IMR-90 (cell line): ENCODE measurements around the gene GRM4. TPM values are rescaled to one million over a fixed set of nuclear protein-coding genes. Genes with fewer than 3 reads are reported as not detected.

ENCODE experiments used
- ATAC-seq: fragments of 200-7000 bp; cut with Tn5 transposase; 2 replicates; pipeline ENCODE4 v1.9.1; 2020; ENCODE audit warnings: low read depth, mild to moderate bottlenecking, moderate library complexity
- BruUV-seq: library from RNA; stranded (reverse); fragments of 400-500 nt; replicated peaks from 2 replicates; lab custom pipeline; 2021; lab: Mats Ljungman, UMichigan
- CTCF ChIA-PET: fragments of 300-600 bp; formaldehyde crosslinking; extraction: SDS; loops from one replicate; lab custom pipeline; 2021; ENCODE audit warnings: antibody characterized with exemption; lab: Yijun Ruan, JAX
- POLR2A ChIA-PET: fragments of 300-600 bp; sonication (Branson Sonifier 250); formaldehyde crosslinking; loops from one replicate; lab custom pipeline; 2022; ENCODE audit warnings: antibody characterized with exemption; ENCODE audit not compliant: unreplicated experiment; lab: Charles Lee
- DNase-seq: peaks from one replicate; pipeline ENCODE4 v3.0.0; 2013
- H2AFZ ChIP-seq: replicated peaks from 2 replicates; pipeline ENCODE3; 2013; ENCODE audit warnings: low read length, mild to moderate bottlenecking; ENCODE audit not compliant: poor library complexity
- H2AK5ac ChIP-seq: 2 replicates; pipeline ENCODE4 v1.6.1; 2013; ENCODE audit warnings: low read depth, low read length, inconsistent platforms
- H2AK9ac ChIP-seq: replicated peaks from 2 replicates; pipeline ENCODE3; 2013; ENCODE audit warnings: mild to moderate bottlenecking, low read depth, low read length, moderate library complexity; ENCODE audit not compliant: poor library complexity
- H2BK120ac ChIP-seq: 2 replicates; pipeline ENCODE4 v1.6.1; 2013; ENCODE audit warnings: low read depth, low read length, inconsistent platforms
- H2BK15ac ChIP-seq: 3 replicates; pipeline ENCODE4 v1.6.1; 2013; ENCODE audit warnings: low read depth, low read length, inconsistent platforms
- H2BK20ac ChIP-seq: 2 replicates; pipeline ENCODE4 v1.6.1; 2013; ENCODE audit warnings: low read depth, mild to moderate bottlenecking, inconsistent platforms, low read length, moderate library complexity
- H2BK5ac ChIP-seq: 2 replicates; pipeline ENCODE4 v1.6.1; 2013; ENCODE audit warnings: mild to moderate bottlenecking, low read depth, low read length, inconsistent platforms; ENCODE audit not compliant: poor library complexity, severe bottlenecking
- H3K14ac ChIP-seq: replicated peaks from 2 replicates; pipeline ENCODE4 v1.6.1; 2013; ENCODE audit warnings: low read depth, low read length, inconsistent platforms
- H3K18ac ChIP-seq: 2 replicates; pipeline ENCODE4 v1.6.1; 2013; ENCODE audit warnings: low read depth, low read length, control low read depth
- H3K23ac ChIP-seq: 2 replicates; pipeline ENCODE4 v1.6.1; 2013; ENCODE audit warnings: low read depth, low read length, inconsistent platforms
- H3K27ac ChIP-seq: 2 replicates; pipeline ENCODE4 v1.5.1; 2013; ENCODE audit warnings: mild to moderate bottlenecking, control low read depth, low read length; ENCODE audit not compliant: insufficient read depth
- H3K27me3 ChIP-seq: 2 replicates; pipeline ENCODE4 v1.6.1; 2013; ENCODE audit warnings: low read length; ENCODE audit not compliant: control insufficient read depth, insufficient read depth
- H3K36me3 ChIP-seq: 2 replicates; pipeline ENCODE4 v1.6.1; 2013; ENCODE audit warnings: low read length, mixed read lengths; ENCODE audit not compliant: control insufficient read depth, insufficient read depth
- H3K4ac ChIP-seq: 2 replicates; pipeline ENCODE4 v1.6.1; 2013; ENCODE audit warnings: low read depth, low read length, inconsistent platforms
- H3K4me1 ChIP-seq: 2 replicates; pipeline ENCODE4 v1.6.1; 2013; ENCODE audit warnings: low read length, mixed read lengths; ENCODE audit not compliant: control insufficient read depth, insufficient read depth
- H3K4me2 ChIP-seq: 2 replicates; pipeline ENCODE4 v1.6.1; 2013; ENCODE audit warnings: low read depth, mild to moderate bottlenecking, control low read depth, low read length, moderate library complexity
- H3K4me3 ChIP-seq: 2 replicates; pipeline ENCODE4 v1.5.1; 2013; ENCODE audit warnings: low read depth, mild to moderate bottlenecking, control low read depth, low read length, moderate library complexity; ENCODE audit not compliant: insufficient read depth
- H3K56ac ChIP-seq: 2 replicates; pipeline ENCODE4 v1.6.1; 2013; ENCODE audit warnings: low read length, inconsistent platforms; ENCODE audit not compliant: insufficient read depth; ENCODE audit errors: extremely low read depth
- H3K79me1 ChIP-seq, 2 experiments: 2 replicates each; pipeline ENCODE4 v1.6.1; 2013; ENCODE audit warnings: low read length in 2 of 2, inconsistent platforms in 1 of 2, low read depth in 1 of 2
- H3K9ac ChIP-seq: 2 replicates; pipeline ENCODE4 v1.6.1; 2013; ENCODE audit warnings: low read depth, low read length, control low read depth
- H3K9me1 ChIP-seq: 2 replicates; pipeline ENCODE4 v1.6.1; 2013; ENCODE audit warnings: low read length, inconsistent platforms; ENCODE audit not compliant: insufficient read depth
- H3K9me3 ChIP-seq: 2 replicates; pipeline ENCODE4 v1.6.1; 2013; ENCODE audit warnings: low read length; ENCODE audit not compliant: control insufficient read depth, insufficient read depth
- H4K20me1 ChIP-seq: 2 replicates; pipeline ENCODE4 v1.6.1; 2013; ENCODE audit warnings: low read length, inconsistent platforms; ENCODE audit not compliant: insufficient read depth
- H4K5ac ChIP-seq: 2 replicates; pipeline ENCODE4 v1.6.1; 2013; ENCODE audit warnings: mild to moderate bottlenecking, low read depth, low read length, control low read depth
- H4K8ac ChIP-seq, 2 experiments: 2 replicates each; pipeline ENCODE4 v1.6.1; 2013; ENCODE audit warnings: low read depth in 2 of 2, low read length in 2 of 2, control low read depth in 1 of 2, inconsistent platforms in 1 of 2
- H4K91ac ChIP-seq: 2 replicates; pipeline ENCODE4 v1.6.1; 2013; ENCODE audit warnings: low read depth, low read length, inconsistent platforms; ENCODE audit not compliant: insufficient read depth
- MXI1 ChIP-seq: IDR thresholded peaks from 2 replicates; pipeline ENCODE4 v1.6.1; 2012; ENCODE audit warnings: low read depth, mild to moderate bottlenecking, low read length, moderate library complexity, borderline replicate concordance
- WGBS, 2 experiments: methylation state at CpG; one replicate each; pipeline versions ENCODE4 v1.1.5 to v1.1.7; 2013; ENCODE audit warnings: missing lambda C conversion rate in 2 of 2; ENCODE audit not compliant: insufficient read length in 1 of 2; ENCODE audit errors: extremely low coverage in 2 of 2; 5-methylcytosine and 5-hydroxymethylcytosine counted together
- dilution Hi-C: fragments of 300-500 bp; cut with HindIII; formaldehyde crosslinking; loops from one replicate; pipeline ENCODE4 v1.14.3; 2018; ENCODE audit warnings: low sequenced_read_pairs; ENCODE audit not compliant: unreplicated experiment
- in situ Hi-C: fragments of 300-500 bp; cut with MboI; formaldehyde crosslinking; loops from 3 replicates; pipeline ENCODE4 v1.14.3; 2019; ENCODE audit warnings: low sequenced_read_pairs, inconsistent platforms, mixed read lengths
- intact Hi-C: fragments of 100-400 bp; cut with micrococcal nuclease; formaldehyde crosslinking; loops from 2 replicates; pipeline ENCODE4 v1.10.0; 2022
- polyA plus RNA-seq, 3 experiments: library from polyadenylated mRNA; depleted of rRNA; stranded (reverse); fragments of >200 nt; gene quantifications; 2 replicates each; pipeline ENCODE4 v1.2.3, GENCODE V29; 2012; ENCODE audit warnings: low replicate concordance in 1 of 3
- total RNA-seq: library from RNA; depleted of rRNA; stranded (reverse); fragments of >200 nt; gene quantifications from 2 replicates; pipeline ENCODE4 v1.2.3, GENCODE V29; 2012

GRM4 gene
- total and polyA plus RNA-seq, 2 of the 4 experiments (the other 2 are of a cell fraction), result 0.02 TPM; not detected in 1

DNA sequence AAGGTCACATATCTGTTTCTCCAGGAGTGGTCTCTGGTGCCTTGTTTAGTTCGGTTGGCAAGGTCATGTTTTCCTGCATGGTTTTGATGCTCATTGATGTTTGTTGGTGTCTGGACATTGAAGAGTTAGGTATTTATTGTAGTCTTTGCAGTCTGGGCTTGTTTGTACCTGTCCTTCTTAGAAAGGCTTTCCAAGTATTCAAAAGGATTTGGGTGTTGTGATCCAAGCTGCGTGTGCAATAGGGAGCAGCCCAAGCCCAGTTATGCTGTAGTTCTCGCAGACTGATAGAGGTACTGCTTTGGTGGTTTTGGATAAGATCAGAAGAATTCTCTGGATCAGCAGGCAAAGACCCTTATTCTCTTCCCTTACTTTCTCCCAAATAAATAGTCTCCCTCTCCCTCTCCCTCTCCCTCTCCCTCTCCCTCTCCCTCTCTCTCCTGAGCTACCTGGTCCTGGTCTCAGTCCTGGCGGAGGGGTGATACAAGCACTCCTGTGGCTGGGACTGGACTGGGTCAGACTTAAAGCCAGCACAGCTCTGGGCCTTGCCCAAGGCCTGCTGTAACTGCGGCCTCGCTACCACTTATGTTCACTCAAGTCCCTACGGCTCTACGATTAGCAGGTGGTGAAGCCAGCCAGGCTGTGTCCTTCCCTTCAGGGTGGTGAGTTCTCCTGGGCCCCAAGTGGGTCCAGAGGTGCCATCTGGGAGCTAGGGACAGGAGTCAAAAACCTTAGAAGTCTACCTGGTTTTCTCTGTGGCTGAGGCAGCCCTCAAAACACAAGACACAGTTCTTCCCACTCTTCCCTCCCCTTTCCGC lies 27.3 kb upstream of the GRM4 start:
- dilution Hi-C loops (no loop called here), intact Hi-C loops (no loop called here), in situ Hi-C loops (loop anchor here (25.0 kb wide), 1 partner anchor 964 kb away; the partner anchor contains the start of gene TCP11)
- Histone ChIP-seq H3K9ac (no peak overlapping the region), H3K9me1 (no peaks in the 10 kb centered on the region), H4K5ac (no peak overlapping the region), H4K91ac (no peak overlapping the region), H2BK15ac (no peak overlapping the region), H2AK5ac (no peak overlapping the region), H3K56ac (no peak overlapping the region), H3K18ac (no peak overlapping the region), H2AK9ac (no peak overlapping the region), H3K14ac (no peak overlapping the region), H2BK120ac (no peak overlapping the region), H3K4me3 (no peak overlapping the region), H3K4ac (no peak overlapping the region), H3K4me1 (no peaks in the 10 kb centered on the region), H3K79me1 (no peaks in the 10 kb centered on the region), H4K20me1 (no peaks in the 10 kb centered on the region), H2AFZ (no peak overlapping the region), H2BK20ac (no peak overlapping the region), H4K8ac (no peak overlapping the region), H3K23ac (no peak overlapping the region), H3K36me3 (no peaks in the 10 kb centered on the region), H2BK5ac (no peak overlapping the region), H3K27me3 (peaks cover 11% of the 10 kb centered on the region), H3K9me3 (no peaks in the 10 kb centered on the region), H3K27ac (no peak overlapping the region), H3K4me2 (no peak overlapping the region)
- POLR2A ChIA-PET, result no interaction called here
- TF ChIP-seq MXI1, result no peak
- CTCF ChIA-PET, result interaction anchor here (0.6 kb wide), 1 partner anchor 323 kb away, joined by 3 read pairs; no protein-coding TSS in a partner anchor
- WGBS, 2 experiments, result 90% methylated on average over 2 of the region's 9 CpGs; no CpG with 5 or more reads in 1 of the 2 experiments
- no TSS peak for BruUV-seq
- ATAC-seq (no peak), DNase-seq (no peak)
